ENCODE results near the gene PTK7. TPM values are rescaled to one million over a fixed set of nuclear protein-coding genes. Genes with fewer than 3 reads are reported as not detected.
A peak's percentile ranks its signal among the peaks of the same experiment; 100 is the strongest.

Gene PTK7
- total RNA-seq, 1 donor from 2014 or later: 308 TPM

GRCh38 chr6:43088654-43089056 is 12.5 kb downstream of the PTK7 start:
- H3K9me3 Mint-ChIP-seq: no peaks in the 10 kb centered on the region
- H3K4me3 Mint-ChIP-seq: no peak overlapping the region
- no peaks in the 10 kb centered on the region for H3K36me3 Mint-ChIP-seq
- no peak for DNase-seq (ENCODE audit: low spot score in 2 of 2, unreplicated experiment in 2 of 2)
- H3K27ac Mint-ChIP-seq: peak overlapping the region; percentile 98
- peaks cover 51% of the 10 kb centered on the region for H3K4me1 Mint-ChIP-seq
- TF ChIP-seq CTCF (IDR thresholded peaks at IDR 0.05; ENCODE audit: unreplicated experiment): no peak
- no peaks in the 10 kb centered on the region for H3K27me3 Mint-ChIP-seq (ENCODE audit: low read depth)

GRCh38 chr6:43089467-43089866 is 13.4 kb downstream of the PTK7 start:
- H3K4me3 Mint-ChIP-seq: no peak overlapping the region
- H3K27me3 Mint-ChIP-seq (ENCODE audit: low read depth): no peaks in the 10 kb centered on the region
- peaks cover 2% of the 10 kb centered on the region for H3K36me3 Mint-ChIP-seq
- peaks cover 54% of the 10 kb centered on the region for H3K4me1 Mint-ChIP-seq
- H3K27ac Mint-ChIP-seq: peak overlapping the region; percentile 98
- no peak for DNase-seq (ENCODE audit: low spot score in 2 of 2, unreplicated experiment in 2 of 2)
- no peaks in the 10 kb centered on the region for H3K9me3 Mint-ChIP-seq
- no peak for TF ChIP-seq CTCF (IDR thresholded peaks at IDR 0.05; ENCODE audit: unreplicated experiment)

- no peaks in the 10 kb centered on the region for H3K9me3 Mint-ChIP-seq
- TF ChIP-seq CTCF (IDR thresholded peaks at IDR 0.05; ENCODE audit: unreplicated experiment): no peak
- H3K36me3 Mint-ChIP-seq: peaks cover 2% of the 10 kb centered on the region
- H3K4me3 Mint-ChIP-seq: peak overlapping the region; percentile 30
- H3K27ac Mint-ChIP-seq: peak overlapping the region; percentile 98
- peaks cover 53% of the 10 kb centered on the region for H3K4me1 Mint-ChIP-seq
- no peaks in the 10 kb centered on the region for H3K27me3 Mint-ChIP-seq (ENCODE audit: low read depth)
- no peak for DNase-seq (ENCODE audit: low spot score in 2 of 2, unreplicated experiment in 2 of 2)
Measured at GRCh38 chr6:43089874-43090558, 13.9 kb downstream of the PTK7 start.

- peaks cover 2% of the 10 kb centered on the region for H3K36me3 Mint-ChIP-seq
- H3K4me1 Mint-ChIP-seq: peaks cover 57% of the 10 kb centered on the region
- DNase-seq (ENCODE audit: low spot score in 2 of 2, unreplicated experiment in 2 of 2): no peak
- H3K27me3 Mint-ChIP-seq (ENCODE audit: low read depth): no peaks in the 10 kb centered on the region
- peak overlapping the region; percentile 98 for H3K27ac Mint-ChIP-seq
- H3K9me3 Mint-ChIP-seq: no peaks in the 10 kb centered on the region
- peak overlapping the region; percentile 30 for H3K4me3 Mint-ChIP-seq
- no peak for TF ChIP-seq CTCF (IDR thresholded peaks at IDR 0.05; ENCODE audit: unreplicated experiment)
Measured at GRCh38 chr6:43090559-43090956, 14.4 kb downstream of the PTK7 start.

GRCh38 chr6:43091020-43091419 is 14.9 kb downstream of the PTK7 start:
- Mint-ChIP-seq H3K4me3 (no peak overlapping the region), H3K4me1 (peaks cover 61% of the 10 kb centered on the region), H3K27ac (peak overlapping the region; percentile 98)

More at GRCh38 chr6:43091020-43091419, 14.9 kb downstream of the PTK7 start:
- DNase-seq (ENCODE audit: low spot score in 2 of 2, unreplicated experiment in 2 of 2): no peak
- H3K27me3 Mint-ChIP-seq (ENCODE audit: low read depth): no peaks in the 10 kb centered on the region
- no peak for TF ChIP-seq CTCF (IDR thresholded peaks at IDR 0.05; ENCODE audit: unreplicated experiment)
- H3K36me3 Mint-ChIP-seq: peaks cover 2% of the 10 kb centered on the region
- no peaks in the 10 kb centered on the region for H3K9me3 Mint-ChIP-seq

Data from mesothelial cell of epicardium (in vitro differentiated cells).